Natural killer cell (primary cell): ENCODE measurements around the gene CTIF. TPM values are rescaled to one million over a fixed set of nuclear protein-coding genes. Genes with fewer than 3 reads are reported as not detected.

ENCODE experiments used
- ATAC-seq, 3 donors: fragments of 150-1000 bp in 2 of 3; fragments of 200-7000 bp in 1 of 3; cut with Tn5 transposase; 1 replicate in 1 of 3; 2 replicates in 2 of 3; pipeline ENCODE4 v1.10.0; 2021; ENCODE audit warnings: mild to moderate bottlenecking in 2 of 3, moderate library complexity in 2 of 3
- DNase-seq, 2 donors: peaks; one replicate each; pipeline versions ENCODE4 v3.0.0 to v3.0.0-alpha.2; 2013 to 2021; ENCODE audit warnings: mixed read lengths in 1 of 2
- H3K27ac ChIP-seq: one replicate; pipeline ENCODE4 v1.5.1; 2013; ENCODE audit warnings: mild to moderate bottlenecking, low read length
- H3K27me3 ChIP-seq: one replicate; pipeline ENCODE4 v1.6.1; 2013; ENCODE audit warnings: low read length; ENCODE audit not compliant: control insufficient read depth, insufficient read depth
- H3K36me3 ChIP-seq: one replicate; pipeline ENCODE4 v1.6.1; 2013; ENCODE audit warnings: low read length; ENCODE audit not compliant: control insufficient read depth, insufficient read depth
- H3K4me1 ChIP-seq: one replicate; pipeline ENCODE4 v1.6.1; 2013; ENCODE audit warnings: low read length; ENCODE audit not compliant: control insufficient read depth, insufficient read depth
- H3K4me3 ChIP-seq: one replicate; pipeline ENCODE4 v1.5.1; 2013; ENCODE audit warnings: low read length
- H3K9me3 ChIP-seq: one replicate; pipeline ENCODE4 v1.6.1; 2013; ENCODE audit warnings: low read length; ENCODE audit not compliant: control insufficient read depth, insufficient read depth
- H3K27ac Mint-ChIP-seq, 2 donors: one replicate each; pipeline ENCODE4 v1.8.0; 2022; ENCODE audit warnings: mild to moderate bottlenecking in 2 of 2, mixed read lengths in 2 of 2, moderate library complexity in 1 of 2
- H3K27me3 Mint-ChIP-seq, 2 donors: one replicate each; pipeline ENCODE4 v1.8.0; 2022; ENCODE audit warnings: low read depth in 2 of 2, mixed read lengths in 2 of 2
- H3K36me3 Mint-ChIP-seq: one replicate; pipeline ENCODE4 v1.8.0; 2022; ENCODE audit warnings: mixed read lengths
- H3K4me1 Mint-ChIP-seq, 2 donors: one replicate each; pipeline ENCODE4 v1.8.0; 2022; ENCODE audit warnings: mixed read lengths in 2 of 2
- H3K4me3 Mint-ChIP-seq: one replicate; pipeline ENCODE4 v1.8.0; 2022; ENCODE audit warnings: mild to moderate bottlenecking, moderate library complexity, mixed read lengths
- H3K9me3 Mint-ChIP-seq, 2 donors: one replicate each; pipeline ENCODE4 v1.8.0; 2022; ENCODE audit warnings: mixed read lengths in 2 of 2
- WGBS: methylation state at CpG from one replicate; pipeline ENCODE4 v1.1.7; 2013; ENCODE audit warnings: missing lambda C conversion rate; ENCODE audit not compliant: insufficient coverage; 5-methylcytosine and 5-hydroxymethylcytosine counted together
- intact Hi-C: fragments of 100-400 bp; cut with micrococcal nuclease; formaldehyde crosslinking; loops from one replicate; pipeline ENCODE4 v1.14.2; 2022
- total RNA-seq, 4 donors: library from RNA; stranded (reverse); fragments of 120-200 nt in 1 of 4; gene quantifications; one replicate each; pipeline versions ENCODE4 v1.2.3 to v1.2.4, GENCODE V29; 2013 to 2022
- TF ChIP-seq, protein P1 (sequence below): fragments of 200-600 bp; IDR thresholded peaks from one replicate; pipeline ENCODE4 v1.8.0; 2022; ENCODE audit warnings: antibody characterized with exemption

Gene CTIF
- total RNA-seq, 3 donors from 2014 or later (not counting 1 experiment from before 2014, with no cell fraction given), result 6.9 to 10.2 (median 8.2) TPM

DNA sequence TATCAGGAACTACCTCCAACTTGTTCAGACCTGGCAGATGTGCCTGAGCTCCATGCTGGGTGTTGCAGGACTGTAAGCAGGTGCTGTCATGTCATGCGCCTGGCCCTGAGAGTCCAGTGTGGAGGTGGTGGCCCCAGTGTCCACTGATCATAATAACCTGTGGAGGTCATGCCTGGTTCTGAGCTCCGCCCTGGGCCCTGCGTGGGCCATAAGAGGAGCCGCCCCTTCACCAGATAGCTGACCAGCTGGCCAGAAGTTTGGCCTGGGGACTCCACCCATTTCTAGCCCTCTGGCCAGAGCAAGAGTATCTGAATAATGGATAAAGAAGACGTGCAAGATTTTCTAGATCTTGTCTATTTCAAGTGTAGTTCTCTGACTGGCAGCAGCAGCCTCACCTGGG, 72.4 kb downstream of the CTIF start:
- no peaks in the 10 kb centered on the region for H3K9me3 ChIP-seq
- H3K4me3 ChIP-seq, result no peak overlapping the region
- no peaks in the 10 kb centered on the region for H3K36me3 ChIP-seq
- H3K4me1 ChIP-seq, result no peaks in the 10 kb centered on the region
- no peaks in the 10 kb centered on the region for H3K27me3 ChIP-seq
- Mint-ChIP-seq H3K27me3 (no peaks in the 10 kb centered on the region), H3K9me3 (no peaks in the 10 kb centered on the region), H3K36me3 (no peaks in the 10 kb centered on the region), H3K4me3 (no peak overlapping the region), H3K4me1 (no peaks in the 10 kb centered on the region), H3K27ac (no peak overlapping the region)
- no peak for DNase-seq
- TF ChIP-seq, protein P1, sequence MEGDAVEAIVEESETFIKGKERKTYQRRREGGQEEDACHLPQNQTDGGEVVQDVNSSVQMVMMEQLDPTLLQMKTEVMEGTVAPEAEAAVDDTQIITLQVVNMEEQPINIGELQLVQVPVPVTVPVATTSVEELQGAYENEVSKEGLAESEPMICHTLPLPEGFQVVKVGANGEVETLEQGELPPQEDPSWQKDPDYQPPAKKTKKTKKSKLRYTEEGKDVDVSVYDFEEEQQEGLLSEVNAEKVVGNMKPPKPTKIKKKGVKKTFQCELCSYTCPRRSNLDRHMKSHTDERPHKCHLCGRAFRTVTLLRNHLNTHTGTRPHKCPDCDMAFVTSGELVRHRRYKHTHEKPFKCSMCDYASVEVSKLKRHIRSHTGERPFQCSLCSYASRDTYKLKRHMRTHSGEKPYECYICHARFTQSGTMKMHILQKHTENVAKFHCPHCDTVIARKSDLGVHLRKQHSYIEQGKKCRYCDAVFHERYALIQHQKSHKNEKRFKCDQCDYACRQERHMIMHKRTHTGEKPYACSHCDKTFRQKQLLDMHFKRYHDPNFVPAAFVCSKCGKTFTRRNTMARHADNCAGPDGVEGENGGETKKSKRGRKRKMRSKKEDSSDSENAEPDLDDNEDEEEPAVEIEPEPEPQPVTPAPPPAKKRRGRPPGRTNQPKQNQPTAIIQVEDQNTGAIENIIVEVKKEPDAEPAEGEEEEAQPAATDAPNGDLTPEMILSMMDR, result no peak
- WGBS, result 91% methylated on average over 5 of the region's 5 CpGs
- ATAC-seq, result no peak
- H3K27ac ChIP-seq, result no peak overlapping the region
- intact Hi-C loops, result no loop called here

DNA sequence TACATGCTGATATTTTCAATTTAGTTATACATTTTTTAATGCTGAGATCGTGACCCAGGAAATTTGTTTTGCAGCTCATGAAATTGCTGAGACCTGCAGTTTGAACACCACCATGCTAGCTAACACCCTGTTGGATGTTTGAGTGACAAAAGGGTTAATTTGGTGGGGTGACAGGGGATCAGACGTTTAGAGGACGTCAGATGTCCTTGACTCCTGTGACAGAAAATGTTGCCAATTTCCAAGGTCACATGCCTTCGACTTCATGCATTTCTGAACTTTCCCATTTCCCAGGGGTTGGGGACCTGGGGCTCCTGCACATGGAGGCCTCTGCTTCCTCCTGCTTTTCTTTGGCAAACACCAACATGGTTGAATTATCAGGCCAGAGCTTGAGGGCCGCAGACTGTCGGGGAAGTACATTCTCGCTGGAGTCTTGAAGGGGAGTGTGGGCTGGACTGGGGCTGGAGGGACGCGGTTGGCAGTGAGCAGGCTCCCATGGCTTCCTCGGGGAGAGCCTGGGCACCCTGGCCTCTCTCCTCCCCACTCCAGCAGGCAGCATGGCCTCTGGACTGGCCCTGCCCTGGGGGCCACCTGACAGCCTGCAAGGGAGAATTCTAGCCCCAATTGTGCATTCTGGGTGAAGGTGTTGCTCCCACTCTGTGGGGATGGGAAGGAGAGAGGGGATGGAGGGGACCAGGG, 73.1 kb downstream of the CTIF start:
- WGBS, result 78% methylated on average over 7 of the region's 10 CpGs

DNA sequence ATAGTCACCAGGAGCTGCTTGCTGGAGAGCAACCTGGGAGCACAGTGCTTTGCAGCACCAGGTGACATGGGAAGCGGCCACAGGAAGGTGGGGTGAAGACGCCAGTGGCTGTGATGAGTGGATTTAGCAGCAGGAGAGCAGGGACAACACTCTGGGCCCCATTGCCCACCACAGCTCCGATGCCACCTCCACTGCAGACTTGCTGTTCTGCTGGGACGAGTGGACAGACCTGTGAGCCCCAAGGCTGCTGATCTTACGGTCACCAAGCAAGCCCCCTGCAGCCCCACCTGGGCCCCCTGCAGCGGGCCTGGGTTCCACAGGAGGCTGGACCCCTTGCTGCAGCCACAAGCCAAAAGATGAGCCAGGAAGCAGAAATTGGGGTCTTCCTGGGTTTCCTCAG, 73.7 kb downstream of the CTIF start:
- no peak overlapping the region for H3K4me3 Mint-ChIP-seq
- ATAC-seq (no peak), DNase-seq (no peak)
- H3K9me3 ChIP-seq, result no peaks in the 10 kb centered on the region
- intact Hi-C loops, result no loop called here
- H3K9me3 Mint-ChIP-seq, result no peaks in the 10 kb centered on the region
- WGBS, result 86% methylated on average over 6 of the region's 6 CpGs
- no peaks in the 10 kb centered on the region for H3K4me1 Mint-ChIP-seq
- H3K27me3 Mint-ChIP-seq, result no peaks in the 10 kb centered on the region
- no peaks in the 10 kb centered on the region for H3K36me3 Mint-ChIP-seq
- H3K4me1 ChIP-seq, result no peaks in the 10 kb centered on the region
- H3K27me3 ChIP-seq, result no peaks in the 10 kb centered on the region
- H3K27ac Mint-ChIP-seq, result no peak overlapping the region
- H3K36me3 ChIP-seq, result no peaks in the 10 kb centered on the region
- no peak overlapping the region for H3K27ac ChIP-seq
- TF ChIP-seq, protein P1, result no peak
- no peak overlapping the region for H3K4me3 ChIP-seq

More for the DNA sequence above, 73.1 kb downstream of the CTIF start:
- Mint-ChIP-seq H3K4me3 (no peak overlapping the region), H3K9me3 (no peaks in the 10 kb centered on the region), H3K27me3 (no peaks in the 10 kb centered on the region), H3K4me1 (no peaks in the 10 kb centered on the region), H3K27ac (no peak overlapping the region), H3K36me3 (no peaks in the 10 kb centered on the region)
- no peak overlapping the region for H3K4me3 ChIP-seq
- no peak overlapping the region for H3K27ac ChIP-seq
- no peaks in the 10 kb centered on the region for H3K4me1 ChIP-seq
- H3K36me3 ChIP-seq, result no peaks in the 10 kb centered on the region
- intact Hi-C loops, result no loop called here
- ATAC-seq (no peak), DNase-seq (no peak)
- no peaks in the 10 kb centered on the region for H3K27me3 ChIP-seq
- no peaks in the 10 kb centered on the region for H3K9me3 ChIP-seq
- TF ChIP-seq, protein P1, result no peak

DNA sequence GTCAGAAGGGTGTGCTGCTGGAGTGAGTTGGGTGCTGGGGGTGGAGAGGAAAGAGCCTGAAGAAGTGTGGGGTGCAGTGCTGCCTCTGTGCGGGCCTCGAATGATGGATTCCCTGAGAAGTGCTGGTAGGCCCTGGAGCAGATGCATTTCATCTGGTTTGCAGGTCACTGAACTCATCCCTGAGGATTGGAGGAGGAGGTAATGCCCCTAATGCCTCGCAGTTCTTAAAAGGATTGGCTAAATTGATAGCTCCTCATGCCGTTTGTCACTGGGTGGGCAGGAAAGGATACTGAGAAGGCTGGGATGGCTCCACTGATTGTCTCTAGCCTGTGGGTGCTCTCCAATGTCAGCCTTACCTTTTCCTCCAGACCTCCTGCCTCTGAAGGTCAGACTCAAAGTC, 74.1 kb downstream of the CTIF start:
- no peaks in the 10 kb centered on the region for H3K4me1 Mint-ChIP-seq
- H3K4me3 ChIP-seq, result no peak overlapping the region
- no peak for ATAC-seq
- H3K27ac Mint-ChIP-seq, result no peak overlapping the region
- no peak for DNase-seq
- TF ChIP-seq, protein P1, result no peak
- H3K9me3 ChIP-seq, result no peaks in the 10 kb centered on the region
- no peaks in the 10 kb centered on the region for H3K36me3 ChIP-seq
- H3K27ac ChIP-seq, result no peak overlapping the region
- H3K27me3 Mint-ChIP-seq, result no peaks in the 10 kb centered on the region
- H3K4me3 Mint-ChIP-seq, result no peak overlapping the region
- intact Hi-C loops, result no loop called here
- H3K9me3 Mint-ChIP-seq, result no peaks in the 10 kb centered on the region
- 83% methylated on average over 4 of the region's 4 CpGs for WGBS
- no peaks in the 10 kb centered on the region for H3K36me3 Mint-ChIP-seq
- no peaks in the 10 kb centered on the region for H3K27me3 ChIP-seq
- no peaks in the 10 kb centered on the region for H3K4me1 ChIP-seq
